PC-9 (cell line): ENCODE data around the gene NAPB.

Experiments
- CTCF ChIP-seq: fragments of 200-600 bp; sonication (generic); conservative IDR thresholded peaks from 2 replicates; pipeline ENCODE4 v1.6.1; 2017; ENCODE audit warnings: mixed run types, antibody characterized with exemption, mild to moderate bottlenecking, moderate library complexity
- EZH2 ChIP-seq: fragments of 200-600 bp; sonication (generic); IDR thresholded peaks from 2 replicates; pipeline ENCODE4 v1.8.0; 2017; ENCODE audit warnings: antibody characterized with exemption, low read depth

DNA sequence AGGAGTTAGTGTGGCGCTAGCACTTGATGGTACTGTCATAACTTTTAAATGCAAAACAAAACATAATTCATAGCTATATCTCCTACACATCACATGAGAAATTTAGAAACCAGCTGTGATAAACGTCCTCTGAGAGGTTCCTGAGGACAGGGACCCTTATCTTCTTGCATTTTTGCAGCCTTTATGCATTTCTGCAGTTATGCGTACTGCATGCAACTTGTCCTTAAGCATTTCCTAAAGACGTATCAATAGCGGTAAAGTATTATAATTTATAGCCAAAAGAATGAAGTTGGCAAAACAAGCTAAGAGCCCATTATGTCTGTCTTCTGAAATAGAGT lies 1.7 kb downstream of the NAPB start:
- TF ChIP-seq CTCF: no peak
- TF ChIP-seq EZH2: no peak
